Measurements from ENCODE around the gene MVD. TPM values are rescaled to one million over a fixed set of nuclear protein-coding genes. Genes with fewer than 3 reads are reported as not detected.

MVD gene
- total and polyA plus RNA-seq, 2 of the 13 experiments (the other 11 are each of a cell fraction or from before 2014, with no cell fraction given), result 28.1 to 187 TPM

DNA sequence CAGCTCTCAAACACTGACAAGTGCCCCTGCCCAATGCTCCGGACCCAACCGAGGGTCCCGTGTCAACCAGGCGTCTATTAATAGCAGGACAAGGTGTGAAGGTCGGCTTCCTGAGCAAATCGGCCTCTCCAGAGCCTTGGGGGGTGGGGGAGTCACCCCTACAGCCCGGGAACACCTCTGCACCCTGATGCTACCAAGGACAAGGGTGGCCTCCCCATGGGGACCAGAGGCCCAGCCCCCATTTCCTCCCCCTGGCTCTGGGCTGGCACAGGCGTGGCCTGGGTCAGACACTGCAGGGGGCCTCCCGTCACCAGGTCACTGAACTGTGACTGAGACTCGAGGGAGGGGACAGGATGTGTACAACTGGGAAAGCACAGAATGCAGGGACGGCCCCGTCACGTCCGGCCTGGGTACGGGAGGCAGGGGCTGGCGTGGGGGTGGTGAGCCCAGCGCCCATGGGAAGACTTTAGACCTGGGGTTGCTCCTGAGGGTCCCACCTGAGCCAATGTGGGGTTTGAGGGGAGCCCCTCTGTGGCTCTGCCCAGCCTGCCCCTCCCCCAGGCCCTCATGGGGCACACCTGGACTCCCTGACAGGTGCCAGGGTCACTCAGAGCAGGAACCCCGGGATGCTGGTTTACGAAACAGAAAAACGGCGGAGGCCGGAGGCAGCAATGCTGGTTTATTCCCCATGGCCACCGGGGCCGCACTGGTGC, 11.5 kb downstream of the MVD start (continued):
- TF ChIP-seq SSRP1 (CRISPR knock-in tag; IDR thresholded peaks at IDR 0.05) (0 out of 2 replicates have a peak, but pooled peaks have one; percentile 85), ZSCAN29 (CRISPR knock-in tag; conservative IDR thresholded peaks at IDR 0.05) (peak; percentile 76; the same call in 1 of the 2 replicates), IKZF4 (CRISPR knock-in tag; IDR thresholded peaks at IDR 0.05; ENCODE audit: borderline replicate concordance, low read depth, not compliant biosample characterization) (no peak), TERF1 (CRISPR knock-in tag; IDR thresholded peaks at IDR 0.05) (no peak), AGO1 (IDR thresholded peaks at IDR 0.05; ENCODE audit: low read depth, low read length, poor library complexity, severe bottlenecking) (no peak), GPN1 (CRISPR knock-in tag; IDR thresholded peaks at IDR 0.05; ENCODE audit: borderline replicate concordance) (no peak), ZNF775 (CRISPR knock-in tag; IDR thresholded peaks at IDR 0.05; ENCODE audit: borderline replicate concordance) (no peak), KMT2B (CRISPR knock-in tag; IDR thresholded peaks at IDR 0.05) (peak; percentile 51; the same call in 1 of the 2 replicates), GRHL1 (CRISPR knock-in tag; conservative IDR thresholded peaks at IDR 0.05) (no peak), MIXL1 (CRISPR knock-in tag; IDR thresholded peaks at IDR 0.05) (no peak), ZNF672 (CRISPR knock-in tag; IDR thresholded peaks at IDR 0.05) (no peak; the same call in 1 of the 2 replicates), ADNP (CRISPR knock-in tag; IDR thresholded peaks at IDR 0.05) (no peak), RERE (CRISPR knock-in tag; IDR thresholded peaks at IDR 0.05; ENCODE audit: low read depth) (peak; percentile 37; the same call in 1 of the 2 replicates), MTA3 (CRISPR knock-in tag; IDR thresholded peaks at IDR 0.05) (no peak), ZNF468 (CRISPR knock-in tag; IDR thresholded peaks at IDR 0.05) (0 out of 2 replicates have a peak, but pooled peaks have one; percentile 21), ELF1 (CRISPR knock-in tag; IDR thresholded peaks at IDR 0.05) (peak; percentile 72), SNAI1 (CRISPR knock-in tag; IDR thresholded peaks at IDR 0.05; ENCODE audit: borderline replicate concordance) (no peak), PRPF4 (IDR thresholded peaks at IDR 0.05; ENCODE audit: low read depth, low read length, poor library complexity, severe bottlenecking) (no peak), KDM1A (CRISPR knock-in tag; IDR thresholded peaks at IDR 0.05) (0 out of 2 replicates have a peak, but pooled peaks have one; percentile 31)
- TF ChIP-seq, protein P1, sequence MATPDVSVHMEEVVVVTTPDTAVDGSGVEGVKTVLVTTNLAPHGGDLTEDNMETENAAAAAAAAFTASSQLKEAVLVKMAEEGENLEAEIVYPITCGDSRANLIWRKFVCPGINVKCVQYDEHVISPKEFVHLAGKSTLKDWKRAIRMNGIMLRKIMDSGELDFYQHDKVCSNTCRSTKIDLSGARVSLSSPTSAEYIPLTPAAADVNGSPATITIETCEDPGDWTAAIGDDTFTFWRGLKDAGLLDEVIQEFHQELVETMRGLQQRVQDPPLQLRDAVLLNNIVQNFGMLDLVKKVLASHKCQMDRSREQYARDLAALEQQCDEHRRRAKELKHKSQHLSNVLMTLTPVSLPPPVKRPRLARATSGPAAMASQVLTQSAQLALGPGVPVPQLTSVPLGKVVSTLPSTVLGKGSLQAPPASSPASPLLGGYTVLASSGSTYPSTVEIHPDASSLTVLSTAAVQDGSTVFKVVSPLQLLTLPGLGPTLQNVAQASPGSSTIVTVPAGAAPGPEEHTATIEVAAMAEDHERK (CRISPR knock-in tag; IDR thresholded peaks at IDR 0.05; ENCODE audit: low read depth), result no peak

Measured in HepG2 (cell line).